NT2/D1 (cell line): ENCODE measurements around the gene BAD.

Source experiments
- SUZ12 ChIP-seq: IDR thresholded peaks from 2 replicates; pipeline ENCODE4 v1.6.1; 2011; ENCODE audit not compliant: insufficient read length, insufficient read depth; ENCODE audit errors: extremely low read depth
- YY1 ChIP-seq: IDR thresholded peaks from 2 replicates; pipeline ENCODE4 v1.6.1; 2011; ENCODE audit not compliant: insufficient read length, insufficient read depth
- ZNF274 ChIP-seq: IDR thresholded peaks from 2 replicates; pipeline ENCODE4 v1.6.1; 2011; ENCODE audit warnings: mild to moderate bottlenecking, low read depth, low read length

- TF ChIP-seq YY1 (no peak), ZNF274 (no peak), SUZ12 (no peak)
These were observed 39.5 kb downstream of the BAD start for GRCh38 chr11:64244966-64245365.
